Measurements from ENCODE around the gene THSD1.

The THSD1 gene

DNA sequence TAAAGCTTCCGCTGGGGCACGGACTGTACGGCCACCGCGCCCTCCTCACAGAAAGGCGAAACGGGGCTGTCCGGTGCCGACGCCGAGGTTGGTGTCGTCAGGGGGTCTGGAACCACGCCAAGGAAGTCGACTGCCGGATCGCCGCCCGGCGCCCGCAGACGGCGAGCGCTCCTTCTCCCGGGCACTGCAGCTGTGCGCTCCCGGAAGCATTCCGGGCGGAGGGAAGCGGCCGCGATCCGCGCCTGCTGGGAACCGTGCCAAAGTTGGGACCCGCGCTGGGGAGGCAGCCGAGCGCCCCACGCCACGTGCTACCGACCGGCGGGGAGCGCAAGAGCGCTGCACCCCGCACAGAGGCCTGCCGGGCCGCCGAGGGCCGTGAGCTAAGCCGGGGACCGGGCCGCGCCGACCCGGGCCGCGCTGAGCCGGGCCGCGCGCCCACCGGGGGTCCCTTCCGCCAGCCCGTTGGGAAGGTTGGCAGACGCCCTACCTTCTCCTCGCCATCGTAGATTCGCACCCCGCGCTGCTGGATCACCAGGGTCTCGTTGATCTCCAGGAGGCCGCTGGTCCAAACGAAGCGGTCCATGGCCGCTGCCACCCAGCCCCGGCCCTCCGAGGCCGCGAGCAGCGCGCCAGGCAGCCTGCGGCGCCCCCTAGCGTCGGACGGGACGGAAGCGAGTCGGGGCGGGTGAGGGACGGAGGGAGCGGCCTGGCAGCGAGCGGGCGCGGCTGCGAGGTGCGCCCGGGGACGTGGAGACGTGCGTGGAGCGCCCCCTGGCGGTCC is 44.2 kb upstream of the THSD1 start, which contains the start of gene VPS36 (continued):
- TF ChIP-seq, protein P1, sequence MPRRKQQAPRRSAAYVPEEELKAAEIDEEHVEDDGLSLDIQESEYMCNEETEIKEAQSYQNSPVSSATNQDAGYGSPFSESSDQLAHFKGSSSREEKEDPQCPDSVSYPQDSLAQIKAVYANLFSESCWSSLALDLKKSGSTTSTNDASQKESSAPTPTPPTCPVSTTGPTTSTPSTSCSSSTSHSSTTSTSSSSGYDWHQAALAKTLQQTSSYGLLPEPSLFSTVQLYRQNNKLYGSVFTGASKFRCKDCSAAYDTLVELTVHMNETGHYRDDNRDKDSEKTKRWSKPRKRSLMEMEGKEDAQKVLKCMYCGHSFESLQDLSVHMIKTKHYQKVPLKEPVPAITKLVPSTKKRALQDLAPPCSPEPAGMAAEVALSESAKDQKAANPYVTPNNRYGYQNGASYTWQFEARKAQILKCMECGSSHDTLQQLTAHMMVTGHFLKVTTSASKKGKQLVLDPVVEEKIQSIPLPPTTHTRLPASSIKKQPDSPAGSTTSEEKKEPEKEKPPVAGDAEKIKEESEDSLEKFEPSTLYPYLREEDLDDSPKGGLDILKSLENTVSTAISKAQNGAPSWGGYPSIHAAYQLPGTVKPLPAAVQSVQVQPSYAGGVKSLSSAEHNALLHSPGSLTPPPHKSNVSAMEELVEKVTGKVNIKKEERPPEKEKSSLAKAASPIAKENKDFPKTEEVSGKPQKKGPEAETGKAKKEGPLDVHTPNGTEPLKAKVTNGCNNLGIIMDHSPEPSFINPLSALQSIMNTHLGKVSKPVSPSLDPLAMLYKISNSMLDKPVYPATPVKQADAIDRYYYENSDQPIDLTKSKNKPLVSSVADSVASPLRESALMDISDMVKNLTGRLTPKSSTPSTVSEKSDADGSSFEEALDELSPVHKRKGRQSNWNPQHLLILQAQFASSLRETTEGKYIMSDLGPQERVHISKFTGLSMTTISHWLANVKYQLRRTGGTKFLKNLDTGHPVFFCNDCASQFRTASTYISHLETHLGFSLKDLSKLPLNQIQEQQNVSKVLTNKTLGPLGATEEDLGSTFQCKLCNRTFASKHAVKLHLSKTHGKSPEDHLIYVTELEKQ (tag by site-specific recombination; IDR thresholded peaks at IDR 0.05; ENCODE audit: borderline replicate concordance) = no peak
- TF ChIP-seq, protein P2, sequence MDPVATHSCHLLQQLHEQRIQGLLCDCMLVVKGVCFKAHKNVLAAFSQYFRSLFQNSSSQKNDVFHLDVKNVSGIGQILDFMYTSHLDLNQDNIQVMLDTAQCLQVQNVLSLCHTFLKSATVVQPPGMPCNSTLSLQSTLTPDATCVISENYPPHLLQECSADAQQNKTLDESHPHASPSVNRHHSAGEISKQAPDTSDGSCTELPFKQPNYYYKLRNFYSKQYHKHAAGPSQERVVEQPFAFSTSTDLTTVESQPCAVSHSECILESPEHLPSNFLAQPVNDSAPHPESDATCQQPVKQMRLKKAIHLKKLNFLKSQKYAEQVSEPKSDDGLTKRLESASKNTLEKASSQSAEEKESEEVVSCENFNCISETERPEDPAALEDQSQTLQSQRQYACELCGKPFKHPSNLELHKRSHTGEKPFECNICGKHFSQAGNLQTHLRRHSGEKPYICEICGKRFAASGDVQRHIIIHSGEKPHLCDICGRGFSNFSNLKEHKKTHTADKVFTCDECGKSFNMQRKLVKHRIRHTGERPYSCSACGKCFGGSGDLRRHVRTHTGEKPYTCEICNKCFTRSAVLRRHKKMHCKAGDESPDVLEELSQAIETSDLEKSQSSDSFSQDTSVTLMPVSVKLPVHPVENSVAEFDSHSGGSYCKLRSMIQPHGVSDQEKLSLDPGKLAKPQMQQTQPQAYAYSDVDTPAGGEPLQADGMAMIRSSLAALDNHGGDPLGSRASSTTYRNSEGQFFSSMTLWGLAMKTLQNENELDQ (tag by site-specific recombination; IDR thresholded peaks at IDR 0.05; ENCODE audit: low read depth) = no peak
- TF ChIP-seq, protein P3, sequence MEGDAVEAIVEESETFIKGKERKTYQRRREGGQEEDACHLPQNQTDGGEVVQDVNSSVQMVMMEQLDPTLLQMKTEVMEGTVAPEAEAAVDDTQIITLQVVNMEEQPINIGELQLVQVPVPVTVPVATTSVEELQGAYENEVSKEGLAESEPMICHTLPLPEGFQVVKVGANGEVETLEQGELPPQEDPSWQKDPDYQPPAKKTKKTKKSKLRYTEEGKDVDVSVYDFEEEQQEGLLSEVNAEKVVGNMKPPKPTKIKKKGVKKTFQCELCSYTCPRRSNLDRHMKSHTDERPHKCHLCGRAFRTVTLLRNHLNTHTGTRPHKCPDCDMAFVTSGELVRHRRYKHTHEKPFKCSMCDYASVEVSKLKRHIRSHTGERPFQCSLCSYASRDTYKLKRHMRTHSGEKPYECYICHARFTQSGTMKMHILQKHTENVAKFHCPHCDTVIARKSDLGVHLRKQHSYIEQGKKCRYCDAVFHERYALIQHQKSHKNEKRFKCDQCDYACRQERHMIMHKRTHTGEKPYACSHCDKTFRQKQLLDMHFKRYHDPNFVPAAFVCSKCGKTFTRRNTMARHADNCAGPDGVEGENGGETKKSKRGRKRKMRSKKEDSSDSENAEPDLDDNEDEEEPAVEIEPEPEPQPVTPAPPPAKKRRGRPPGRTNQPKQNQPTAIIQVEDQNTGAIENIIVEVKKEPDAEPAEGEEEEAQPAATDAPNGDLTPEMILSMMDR (tag by site-specific recombination; IDR thresholded peaks at IDR 0.05) = peak; percentile 90
- TF ChIP-seq FEZF1 (tag by site-specific recombination; IDR thresholded peaks at IDR 0.05) (no peak), ZNF133 (tag by site-specific recombination; IDR thresholded peaks at IDR 0.05) (no peak), ZNF544 (tag by site-specific recombination; IDR thresholded peaks at IDR 0.05) (no peak), ZFP69B (tag by site-specific recombination; IDR thresholded peaks at IDR 0.05) (peak; percentile 28; the same call in 1 of the 2 replicates), ZNF239 (tag by site-specific recombination; IDR thresholded peaks at IDR 0.05) (no peak), HOXA7 (CRISPR knock-in tag; IDR thresholded peaks at IDR 0.05; ENCODE audit: borderline replicate concordance) (no peak), ZNF274 (IDR thresholded peaks at IDR 0.05; ENCODE audit: low read length) (no peak), ZNF274 (tag by site-specific recombination; IDR thresholded peaks at IDR 0.05; ENCODE audit: borderline replicate concordance) (no peak), SCRT1 (tag by site-specific recombination; IDR thresholded peaks at IDR 0.05; ENCODE audit: borderline replicate concordance) (no peak), ZNF37A (tag by site-specific recombination; IDR thresholded peaks at IDR 0.05) (no peak), ZBTB1 (tag by site-specific recombination; IDR thresholded peaks at IDR 0.05) (no peak), ZNF48 (tag by site-specific recombination; IDR thresholded peaks at IDR 0.05) (no peak), KLF16 (tag by site-specific recombination; IDR thresholded peaks at IDR 0.05) (no peak), ZFHX2 (tag by site-specific recombination; conservative IDR thresholded peaks at IDR 0.05) (no peak), HOXC10 (CRISPR knock-in tag; IDR thresholded peaks at IDR 0.05) (0 out of 2 replicates have a peak, but pooled peaks have one; percentile 33), KLF8 (tag by site-specific recombination; IDR thresholded peaks at IDR 0.05) (peak; percentile 76; the same call in 1 of the 2 replicates), SETDB1 (IDR thresholded peaks at IDR 0.05; ENCODE audit: insufficient read length, low read length) (no peak), ZNF221 (tag by site-specific recombination; IDR thresholded peaks at IDR 0.05; ENCODE audit: borderline replicate concordance) (no peak)
- TF ChIP-seq, protein P4, sequence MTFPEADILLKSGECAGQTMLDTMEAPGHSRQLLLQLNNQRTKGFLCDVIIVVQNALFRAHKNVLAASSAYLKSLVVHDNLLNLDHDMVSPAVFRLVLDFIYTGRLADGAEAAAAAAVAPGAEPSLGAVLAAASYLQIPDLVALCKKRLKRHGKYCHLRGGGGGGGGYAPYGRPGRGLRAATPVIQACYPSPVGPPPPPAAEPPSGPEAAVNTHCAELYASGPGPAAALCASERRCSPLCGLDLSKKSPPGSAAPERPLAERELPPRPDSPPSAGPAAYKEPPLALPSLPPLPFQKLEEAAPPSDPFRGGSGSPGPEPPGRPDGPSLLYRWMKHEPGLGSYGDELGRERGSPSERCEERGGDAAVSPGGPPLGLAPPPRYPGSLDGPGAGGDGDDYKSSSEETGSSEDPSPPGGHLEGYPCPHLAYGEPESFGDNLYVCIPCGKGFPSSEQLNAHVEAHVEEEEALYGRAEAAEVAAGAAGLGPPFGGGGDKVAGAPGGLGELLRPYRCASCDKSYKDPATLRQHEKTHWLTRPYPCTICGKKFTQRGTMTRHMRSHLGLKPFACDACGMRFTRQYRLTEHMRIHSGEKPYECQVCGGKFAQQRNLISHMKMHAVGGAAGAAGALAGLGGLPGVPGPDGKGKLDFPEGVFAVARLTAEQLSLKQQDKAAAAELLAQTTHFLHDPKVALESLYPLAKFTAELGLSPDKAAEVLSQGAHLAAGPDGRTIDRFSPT (tag by site-specific recombination; IDR thresholded peaks at IDR 0.05) = peak; percentile 99
- TF ChIP-seq, protein P5, sequence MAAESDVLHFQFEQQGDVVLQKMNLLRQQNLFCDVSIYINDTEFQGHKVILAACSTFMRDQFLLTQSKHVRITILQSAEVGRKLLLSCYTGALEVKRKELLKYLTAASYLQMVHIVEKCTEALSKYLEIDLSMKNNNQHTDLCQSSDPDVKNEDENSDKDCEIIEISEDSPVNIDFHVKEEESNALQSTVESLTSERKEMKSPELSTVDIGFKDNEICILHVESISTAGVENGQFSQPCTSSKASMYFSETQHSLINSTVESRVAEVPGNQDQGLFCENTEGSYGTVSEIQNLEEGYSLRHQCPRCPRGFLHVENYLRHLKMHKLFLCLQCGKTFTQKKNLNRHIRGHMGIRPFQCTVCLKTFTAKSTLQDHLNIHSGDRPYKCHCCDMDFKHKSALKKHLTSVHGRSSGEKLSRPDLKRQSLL (tag by site-specific recombination; IDR thresholded peaks at IDR 0.05) = 0 out of 2 replicates have a peak, but pooled peaks have one; percentile 5
- TF ChIP-seq, protein P6, sequence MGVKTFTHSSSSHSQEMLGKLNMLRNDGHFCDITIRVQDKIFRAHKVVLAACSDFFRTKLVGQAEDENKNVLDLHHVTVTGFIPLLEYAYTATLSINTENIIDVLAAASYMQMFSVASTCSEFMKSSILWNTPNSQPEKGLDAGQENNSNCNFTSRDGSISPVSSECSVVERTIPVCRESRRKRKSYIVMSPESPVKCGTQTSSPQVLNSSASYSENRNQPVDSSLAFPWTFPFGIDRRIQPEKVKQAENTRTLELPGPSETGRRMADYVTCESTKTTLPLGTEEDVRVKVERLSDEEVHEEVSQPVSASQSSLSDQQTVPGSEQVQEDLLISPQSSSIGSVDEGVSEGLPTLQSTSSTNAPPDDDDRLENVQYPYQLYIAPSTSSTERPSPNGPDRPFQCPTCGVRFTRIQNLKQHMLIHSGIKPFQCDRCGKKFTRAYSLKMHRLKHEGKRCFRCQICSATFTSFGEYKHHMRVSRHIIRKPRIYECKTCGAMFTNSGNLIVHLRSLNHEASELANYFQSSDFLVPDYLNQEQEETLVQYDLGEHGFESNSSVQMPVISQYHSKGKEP (tag by site-specific recombination; IDR thresholded peaks at IDR 0.05) = 0 out of 2 replicates have a peak, but pooled peaks have one; percentile 33
- TF ChIP-seq, protein P7, sequence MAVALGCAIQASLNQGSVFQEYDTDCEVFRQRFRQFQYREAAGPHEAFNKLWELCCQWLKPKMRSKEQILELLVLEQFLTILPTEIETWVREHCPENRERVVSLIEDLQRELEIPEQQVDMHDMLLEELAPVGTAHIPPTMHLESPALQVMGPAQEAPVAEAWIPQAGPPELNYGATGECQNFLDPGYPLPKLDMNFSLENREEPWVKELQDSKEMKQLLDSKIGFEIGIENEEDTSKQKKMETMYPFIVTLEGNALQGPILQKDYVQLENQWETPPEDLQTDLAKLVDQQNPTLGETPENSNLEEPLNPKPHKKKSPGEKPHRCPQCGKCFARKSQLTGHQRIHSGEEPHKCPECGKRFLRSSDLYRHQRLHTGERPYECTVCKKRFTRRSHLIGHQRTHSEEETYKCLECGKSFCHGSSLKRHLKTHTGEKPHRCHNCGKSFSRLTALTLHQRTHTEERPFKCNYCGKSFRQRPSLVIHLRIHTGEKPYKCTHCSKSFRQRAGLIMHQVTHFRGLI (tag by site-specific recombination; IDR thresholded peaks at IDR 0.05) = peak; percentile 66; the same call in 1 of the 2 replicates

All from HEK293 (cell line).